ENCODE results near the gene CNIH4. TPM values are rescaled to one million over a fixed set of nuclear protein-coding genes. Genes with fewer than 3 reads are reported as not detected.
"Not testable (repeated sequence)": the region's sequence is repeated elsewhere in the genome, so short reads cannot be mapped to it uniquely, and the experiment has no call there.

CNIH4 gene
- polyA plus RNA-seq, 4 donors = 50.9 to 55.8 (median 53.4) TPM

- DNase-seq (ENCODE audit: low read depth in 4 of 4, low spot score in 3 of 4) = no peak
Measured at GRCh38 chr1:224392411-224393249, 36.0 kb downstream of the CNIH4 start.

- no peak for DNase-seq (ENCODE audit: low read depth in 4 of 4, low spot score in 3 of 4)
Measured at GRCh38 chr1:224393294-224393693, 36.6 kb downstream of the CNIH4 start.

- DNase-seq (ENCODE audit: low read depth in 4 of 4, low spot score in 3 of 4) = no peak
Measured at GRCh38 chr1:224399887-224400286, 43.2 kb downstream of the CNIH4 start.

DNA sequence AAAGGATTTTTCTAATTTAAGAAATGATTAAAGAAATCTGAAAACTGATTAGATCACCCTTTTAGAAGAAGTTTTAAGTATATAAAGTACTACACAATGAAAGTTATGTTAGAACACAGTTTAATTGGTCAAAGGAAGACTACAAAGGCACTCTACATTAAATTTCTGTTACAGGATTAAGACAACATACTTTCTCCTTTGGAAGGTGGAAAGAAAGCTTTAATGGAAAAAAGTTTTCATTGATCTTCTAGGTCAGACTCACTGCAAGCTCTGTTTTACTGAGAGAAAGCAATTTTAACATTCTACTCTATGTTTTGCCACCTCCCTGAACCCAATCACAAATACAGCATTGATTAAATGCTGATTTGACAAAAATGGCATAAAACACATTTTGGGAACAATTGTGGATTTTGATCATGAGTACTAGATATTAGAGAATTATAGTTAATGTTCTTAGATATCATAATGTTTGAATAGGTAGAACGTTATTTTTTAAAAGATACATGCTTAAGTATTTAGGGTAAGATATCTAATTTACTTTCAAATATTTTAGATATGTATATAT, 45.9 kb downstream of the CNIH4 start:
- DNase-seq (ENCODE audit: low read depth in 4 of 4, low spot score in 3 of 4) = no peak

DNA sequence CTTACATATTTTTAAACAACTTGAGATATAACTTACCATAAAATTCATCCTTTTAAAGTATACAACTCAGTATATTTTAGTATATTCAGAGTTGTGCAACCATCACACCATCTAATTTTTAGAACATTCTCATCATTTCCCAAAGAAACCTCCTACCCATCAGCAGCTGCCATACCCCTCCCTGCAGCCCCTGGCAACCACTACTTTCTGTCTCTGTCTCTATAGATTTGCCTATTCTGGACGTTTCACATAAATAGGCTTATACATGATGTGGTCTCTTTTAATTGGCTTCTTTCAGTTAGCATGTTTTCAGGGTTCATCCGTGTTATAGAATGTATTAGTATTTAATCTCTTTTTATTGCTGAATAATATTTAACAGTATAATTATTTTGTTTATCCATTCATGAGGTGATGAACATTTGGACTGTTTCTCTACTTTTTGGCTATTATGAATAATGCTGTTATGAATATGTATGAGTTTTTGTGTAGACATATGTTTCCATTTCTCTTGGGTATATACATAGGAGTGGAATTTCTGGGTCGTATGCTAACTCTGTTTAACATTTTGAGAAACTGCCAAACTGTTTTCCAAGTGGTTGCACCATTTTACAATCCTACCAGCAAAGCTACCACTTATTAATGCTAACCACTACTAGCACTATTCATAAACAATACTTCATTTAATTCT, 48.4 kb downstream of the CNIH4 start:
- no peak for DNase-seq (ENCODE audit: low read depth in 4 of 4, low spot score in 3 of 4)

- no peak for DNase-seq (ENCODE audit: low read depth in 4 of 4, low spot score in 3 of 4)
Measured at GRCh38 chr1:224405604-224405970, 48.9 kb downstream of the CNIH4 start.

- no peak for DNase-seq (ENCODE audit: low read depth in 4 of 4, low spot score in 3 of 4)
Measured at GRCh38 chr1:224406216-224406615, 49.5 kb downstream of the CNIH4 start.

DNA sequence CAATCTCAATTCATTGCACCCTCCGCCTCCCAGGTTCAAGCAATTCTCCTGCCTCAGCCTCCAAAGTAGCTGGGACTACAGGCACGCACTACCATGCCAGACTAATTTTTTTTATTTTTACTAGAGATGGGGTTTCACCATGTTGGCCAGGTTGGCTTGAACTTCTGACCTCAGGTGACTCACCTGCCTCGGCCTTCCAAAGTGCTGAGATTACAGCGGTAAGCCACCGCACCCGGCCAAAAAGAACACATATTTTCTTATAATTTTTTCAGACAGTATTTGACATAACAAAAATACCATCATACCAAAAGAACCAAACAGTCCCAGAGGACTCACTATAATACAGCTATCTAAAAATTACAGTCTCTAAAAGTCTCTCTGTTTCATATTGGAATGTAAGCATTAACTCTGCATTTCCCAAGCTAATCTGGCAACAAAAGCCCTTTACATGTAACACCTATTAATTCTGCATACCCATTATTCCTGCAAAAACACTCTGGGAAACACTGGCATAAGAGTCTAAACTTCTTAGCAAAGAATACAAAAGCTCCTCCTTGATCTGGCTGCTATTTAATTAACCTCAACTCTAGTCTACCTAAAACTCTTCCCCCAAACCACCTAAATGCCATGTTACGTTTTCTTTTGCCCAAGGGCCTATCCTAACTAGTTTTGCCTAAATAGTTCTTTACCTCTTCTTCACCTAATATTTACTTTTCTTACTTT, 51.1 kb downstream of the CNIH4 start:
- no peak for DNase-seq (ENCODE audit: low read depth in 4 of 4, low spot score in 3 of 4)

DNA sequence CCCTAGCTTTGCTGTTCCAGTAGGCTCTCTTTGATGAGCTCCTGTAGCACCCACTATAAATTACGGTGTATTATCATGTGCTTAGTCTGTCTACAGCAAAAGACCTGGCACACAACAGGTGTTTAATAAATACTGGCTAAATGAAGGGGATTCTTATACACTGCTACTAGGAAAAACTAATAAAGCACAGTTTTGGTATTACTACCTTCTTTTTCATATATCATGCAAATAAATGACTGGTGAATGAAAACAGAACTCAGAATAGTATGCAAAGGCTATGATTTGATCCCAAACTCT, 51.6 kb downstream of the CNIH4 start:
- no peak for DNase-seq (ENCODE audit: low read depth in 4 of 4, low spot score in 3 of 4)

- DNase-seq (ENCODE audit: low read depth in 4 of 4, low spot score in 3 of 4) = no peak
Measured at GRCh38 chr1:224411766-224412165, 55.1 kb downstream of the CNIH4 start.

DNA sequence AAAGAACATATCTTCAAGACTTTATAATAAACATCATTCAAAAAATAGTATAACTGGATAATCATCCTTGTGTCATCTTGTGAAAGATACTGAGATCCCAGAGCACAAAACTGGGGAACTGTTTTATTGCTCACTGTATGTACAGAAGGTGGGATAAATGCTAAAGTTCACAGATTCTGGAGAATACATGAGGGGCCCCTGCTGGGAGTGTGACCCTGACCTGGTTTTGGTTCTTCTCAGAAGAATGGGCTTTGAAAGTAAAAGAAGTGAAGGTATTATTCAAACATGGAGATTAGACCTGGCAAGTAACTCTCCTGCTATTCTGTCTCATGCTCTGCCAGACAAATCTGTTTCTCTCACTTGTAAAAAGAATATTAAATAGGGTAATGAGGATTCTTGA, 63.4 kb downstream of the CNIH4 start:
- DNase-seq (ENCODE audit: low read depth in 4 of 4, low spot score in 3 of 4) = no peak

DNA sequence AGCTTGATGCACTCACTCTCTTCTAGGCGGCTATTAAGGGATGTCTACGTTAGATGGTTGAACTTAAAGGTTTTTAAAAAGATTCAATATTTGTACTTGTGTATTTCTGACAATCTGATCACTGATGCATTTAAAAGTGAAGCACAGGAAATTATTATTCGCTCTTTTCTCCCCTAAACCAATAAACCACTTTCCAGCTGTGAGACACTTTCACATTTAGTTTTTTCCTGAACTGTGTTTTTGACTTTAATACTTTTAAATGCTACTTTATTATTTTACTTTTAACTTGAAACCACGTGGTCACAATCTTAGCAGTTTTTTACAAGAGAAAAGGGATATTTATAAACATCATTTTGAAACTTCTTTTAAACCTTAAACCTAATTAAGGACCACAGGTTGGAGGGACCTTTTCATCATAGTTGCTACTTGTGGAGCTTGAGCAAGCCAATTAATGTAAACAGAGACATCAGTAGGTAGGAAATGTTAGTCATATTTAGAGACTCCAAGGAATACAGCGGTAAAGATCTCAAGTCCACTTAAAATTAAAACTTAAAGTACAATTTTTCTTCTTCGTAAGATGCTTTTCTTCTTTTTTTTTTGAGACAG, 68.7 kb downstream of the CNIH4 start:
- no peak for DNase-seq (ENCODE audit: low read depth in 4 of 4, low spot score in 3 of 4)

- DNase-seq (ENCODE audit: low read depth in 4 of 4, low spot score in 3 of 4) = not testable (repeated sequence)
Measured at GRCh38 chr1:224426869-224427268, 70.2 kb downstream of the CNIH4 start.

DNA sequence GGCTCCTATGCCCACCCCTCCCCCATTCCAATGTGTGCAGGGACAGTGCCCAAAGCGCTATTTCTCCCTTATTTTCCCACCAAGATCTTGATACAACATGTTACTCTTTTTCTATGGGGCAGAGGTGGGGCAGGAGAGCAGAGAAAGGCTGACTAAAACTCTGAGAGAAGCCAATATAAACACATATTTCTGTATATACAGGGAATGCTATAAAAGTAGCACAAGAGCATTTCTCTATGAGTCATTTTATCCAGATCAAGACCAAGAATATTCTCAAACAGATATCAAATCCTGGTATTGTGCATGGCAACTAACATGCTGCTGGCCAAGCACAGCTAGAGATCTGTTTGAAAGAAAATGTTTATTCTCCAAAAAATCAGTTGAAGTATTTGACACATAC, 70.7 kb downstream of the CNIH4 start:
- no peak for DNase-seq (ENCODE audit: low read depth in 4 of 4, low spot score in 3 of 4)

DNA sequence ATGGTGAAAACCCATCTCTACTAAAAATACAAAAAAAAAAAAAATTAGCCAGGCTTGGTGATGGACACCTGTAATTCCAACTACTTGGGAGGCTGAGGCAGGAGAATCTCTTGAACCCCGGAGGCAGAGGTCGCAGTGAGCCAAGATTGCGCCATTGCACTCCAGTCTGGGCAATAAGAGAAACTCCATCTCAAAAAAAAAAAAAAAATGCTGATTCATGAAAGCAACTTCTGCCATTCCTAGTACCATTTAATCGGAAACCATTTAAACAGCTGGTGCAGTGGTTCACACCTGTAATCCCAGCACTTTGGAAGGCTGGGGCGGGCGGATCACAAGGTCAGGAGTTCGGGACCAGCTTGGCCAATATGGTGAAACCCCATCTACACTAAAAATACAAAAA, 72.0 kb downstream of the CNIH4 start:
- DNase-seq (ENCODE audit: low read depth in 4 of 4, low spot score in 3 of 4) = not testable (repeated sequence)

Other genes starting within 250 kb of the CNIH4 start
- gene FBXO28, start 242.8 kb upstream of the CNIH4 start, polyA plus RNA-seq (ENCODE audit: insufficient read length in 4 of 4) = 10 to 100 TPM; 31.4 to 37.0 (median 35.6) TPM
- 10 to 100 TPM; 59.3 to 82.2 (median 69.5) TPM for gene DEGS1, start 173.6 kb upstream of the CNIH4 start, polyA plus RNA-seq (ENCODE audit: insufficient read length in 4 of 4)
- gene NVL, start 26.7 kb upstream of the CNIH4 start, polyA plus RNA-seq (ENCODE audit: insufficient read length in 4 of 4) = 10 to 100 TPM; 33.6 to 44.7 (median 42.1) TPM
- 100 to 1,000 TPM in 1 of 4 donors, 10 to 100 TPM in 3; 86.5 to 109 (median 95.1) TPM for gene WDR26, start 77.9 kb downstream of the CNIH4 start, polyA plus RNA-seq (ENCODE audit: insufficient read length in 4 of 4)